8988T (cell line): Measurements from ENCODE around the gene GTF2IRD1.

Experiments used
- DNase-seq: peaks from one replicate; pipeline ENCODE4 v3.0.0; 2011

Gene GTF2IRD1

DNA sequence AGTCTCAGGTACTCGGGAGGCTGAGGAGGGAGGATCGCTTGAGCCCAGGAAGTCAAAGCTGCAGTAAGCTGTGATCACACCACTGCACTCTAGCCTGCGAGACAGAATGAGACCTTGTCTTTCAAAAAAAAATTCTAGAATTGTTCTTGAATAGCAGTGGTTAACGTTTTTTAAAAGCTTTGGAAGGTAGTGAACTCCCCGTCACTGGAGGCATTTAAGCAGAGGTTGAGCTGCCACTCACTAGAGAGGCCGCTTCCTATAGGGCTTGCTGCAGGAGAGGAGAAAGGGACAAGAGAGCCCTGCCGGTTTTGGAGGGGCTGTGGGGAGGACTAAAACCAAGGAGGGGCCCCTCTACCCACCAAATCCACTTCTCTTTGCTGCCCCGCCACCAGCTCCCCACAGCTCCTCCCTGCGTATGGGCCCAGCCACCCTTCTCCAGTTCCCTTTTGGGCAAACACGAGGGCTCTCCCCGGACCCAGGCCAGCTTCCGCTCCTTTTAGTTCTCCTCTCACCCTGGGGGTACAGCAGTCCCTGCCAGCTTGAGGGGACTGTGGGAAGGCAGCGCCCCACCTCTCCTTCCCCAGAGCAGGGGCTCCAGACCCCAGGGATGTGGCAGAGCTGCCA, 116.9 kb downstream of the GTF2IRD1 start:
- no peak for DNase-seq

DNA sequence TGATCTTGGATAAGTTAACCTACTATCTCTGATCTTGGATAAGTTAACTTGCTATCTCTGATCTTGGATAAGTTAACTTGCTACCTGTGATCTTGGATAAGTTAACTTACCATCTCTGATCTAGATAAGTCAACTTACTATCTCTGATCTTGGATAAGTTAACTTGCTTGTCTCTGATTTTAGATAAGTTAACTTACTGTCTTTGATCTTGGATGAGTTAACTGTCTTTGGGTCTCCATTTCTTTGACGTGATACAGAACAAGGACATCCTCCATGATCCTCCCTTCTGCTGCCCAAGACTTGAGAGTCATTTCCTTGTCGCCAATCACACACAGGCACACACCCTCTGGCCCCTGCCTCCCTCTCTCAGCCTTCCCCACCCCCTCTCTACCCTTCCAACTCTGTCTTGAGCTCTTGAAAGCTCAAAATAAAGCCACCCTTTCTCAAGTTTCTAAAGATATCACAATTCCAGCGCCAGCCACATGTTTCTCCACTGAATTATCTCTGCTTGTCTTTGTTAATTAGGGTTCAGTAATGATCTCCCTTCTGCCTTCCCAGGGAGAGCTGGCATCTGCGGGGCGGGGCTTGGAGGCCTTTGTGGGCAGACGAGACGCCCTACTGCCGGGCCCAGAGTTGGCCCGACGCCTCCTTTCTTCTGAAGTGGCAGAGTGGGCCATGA, 118.7 kb downstream of the GTF2IRD1 start:
- DNase-seq, result no peak

DNA sequence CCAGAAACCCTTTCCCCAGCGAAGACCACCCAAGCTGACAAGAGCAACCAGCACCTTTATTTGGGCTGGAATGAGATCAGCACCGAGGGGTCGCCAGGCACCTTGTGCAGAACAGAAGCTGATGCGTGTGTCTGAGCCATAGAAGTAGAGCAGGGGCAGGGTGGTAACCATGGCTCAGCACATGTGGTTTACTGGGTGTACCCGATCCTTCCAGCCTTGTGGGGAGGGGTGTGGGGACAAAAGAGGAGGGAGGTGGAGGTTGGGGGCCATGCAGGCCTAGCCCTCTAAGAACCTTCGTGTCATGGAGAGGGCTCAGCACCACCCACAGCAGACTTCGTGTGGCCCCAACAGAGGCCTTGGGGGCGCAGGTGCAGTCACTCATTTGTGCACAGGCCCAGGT, 119.8 kb downstream of the GTF2IRD1 start:
- no peak for DNase-seq

DNA sequence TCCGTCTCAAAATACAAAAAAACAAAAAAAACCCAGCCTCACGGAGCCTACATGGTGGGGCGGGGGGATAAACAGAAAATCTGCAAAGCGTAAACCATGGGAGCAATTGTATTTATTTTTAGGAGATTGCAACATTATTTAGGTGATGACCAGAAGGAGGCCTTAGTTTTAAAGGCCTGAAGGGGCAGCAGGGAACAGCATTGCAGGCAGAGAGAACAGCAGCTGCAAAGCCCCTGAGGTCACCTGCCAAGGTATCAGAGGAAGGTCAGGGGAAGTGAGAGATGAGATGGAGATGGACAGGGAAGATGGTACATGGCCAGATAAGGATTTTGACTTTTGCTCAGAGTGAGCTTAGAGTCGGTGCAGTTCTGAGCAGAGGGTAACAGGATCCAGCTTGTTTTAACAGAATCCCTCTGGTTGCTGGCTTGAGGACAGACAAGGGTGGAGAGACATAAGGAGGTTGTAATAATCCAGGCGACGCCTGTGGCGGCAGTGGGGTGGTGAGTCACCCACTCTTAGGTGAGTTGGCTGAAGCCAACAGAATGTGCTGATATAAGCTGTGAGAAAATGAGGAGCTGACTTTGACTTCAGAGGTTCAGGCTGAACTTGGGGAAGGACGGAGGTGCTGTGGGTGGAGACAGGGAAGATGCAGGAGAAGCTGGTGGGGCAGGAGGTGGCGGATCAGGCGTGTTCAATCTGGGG, 121.5 kb downstream of the GTF2IRD1 start:
- DNase-seq, result no peak

DNA sequence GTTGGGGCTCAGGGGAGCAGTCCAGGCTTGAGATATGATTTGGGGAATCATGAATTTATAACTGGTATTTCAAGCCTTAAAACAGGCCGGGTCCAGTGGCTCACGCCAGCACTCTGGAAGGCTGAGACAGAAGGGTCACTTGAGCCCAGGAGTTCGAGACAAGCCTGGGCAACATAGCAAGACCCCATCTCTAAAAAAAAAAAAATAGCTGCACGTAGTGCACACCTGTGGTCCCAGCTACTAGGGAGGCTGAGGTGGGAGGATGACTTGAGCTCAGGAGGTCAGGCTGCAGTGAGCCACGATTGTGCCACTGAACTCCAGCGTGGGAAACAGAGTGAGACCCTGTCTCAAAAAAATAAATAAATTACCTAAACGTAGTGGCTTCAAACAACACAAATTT, 122.1 kb downstream of the GTF2IRD1 start:
- DNase-seq, result no peak

DNA sequence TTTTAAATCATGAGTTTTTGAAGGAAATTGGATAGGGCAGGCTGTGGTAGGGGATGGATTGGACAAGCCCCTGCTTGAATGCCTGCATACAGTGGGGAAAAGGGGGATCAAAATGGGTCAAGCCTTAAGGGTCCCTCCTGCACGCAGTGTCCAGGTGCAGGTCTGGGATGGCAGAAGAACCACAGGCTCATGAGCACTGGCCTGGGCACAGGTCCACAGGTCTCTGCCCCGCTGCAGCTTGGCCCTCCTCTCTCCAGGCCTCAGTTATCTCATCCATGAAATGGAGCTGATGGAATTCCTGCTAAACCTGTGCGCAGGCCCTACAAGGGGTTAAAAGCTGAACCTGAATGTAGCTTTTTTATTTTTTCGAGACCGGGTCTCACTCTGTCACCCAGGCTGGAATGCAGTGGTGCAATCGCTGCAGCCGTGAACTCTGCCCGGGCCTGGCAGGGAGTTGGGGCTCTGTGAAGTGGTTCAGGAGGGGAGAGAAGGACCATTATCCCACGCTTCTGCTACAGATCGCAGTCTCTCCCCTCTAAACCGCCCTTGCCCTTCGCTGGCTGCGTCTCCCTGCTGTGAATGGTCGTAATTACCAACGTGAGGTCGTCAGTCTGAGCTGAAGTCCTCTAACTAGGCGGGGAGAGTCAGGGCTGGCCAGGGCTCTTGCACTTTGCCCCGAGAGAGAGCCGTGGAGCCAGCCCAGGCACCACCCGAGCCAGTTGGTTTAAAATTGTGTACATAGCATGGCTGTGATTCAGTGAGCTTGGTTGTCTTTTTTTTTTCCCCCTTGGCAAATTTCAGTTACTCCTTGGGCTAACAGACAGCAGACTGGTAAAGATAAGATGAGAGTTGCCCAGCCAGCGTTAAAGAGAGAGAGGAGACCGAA, 126.3 kb downstream of the GTF2IRD1 start:
- DNase-seq, result no peak

DNA sequence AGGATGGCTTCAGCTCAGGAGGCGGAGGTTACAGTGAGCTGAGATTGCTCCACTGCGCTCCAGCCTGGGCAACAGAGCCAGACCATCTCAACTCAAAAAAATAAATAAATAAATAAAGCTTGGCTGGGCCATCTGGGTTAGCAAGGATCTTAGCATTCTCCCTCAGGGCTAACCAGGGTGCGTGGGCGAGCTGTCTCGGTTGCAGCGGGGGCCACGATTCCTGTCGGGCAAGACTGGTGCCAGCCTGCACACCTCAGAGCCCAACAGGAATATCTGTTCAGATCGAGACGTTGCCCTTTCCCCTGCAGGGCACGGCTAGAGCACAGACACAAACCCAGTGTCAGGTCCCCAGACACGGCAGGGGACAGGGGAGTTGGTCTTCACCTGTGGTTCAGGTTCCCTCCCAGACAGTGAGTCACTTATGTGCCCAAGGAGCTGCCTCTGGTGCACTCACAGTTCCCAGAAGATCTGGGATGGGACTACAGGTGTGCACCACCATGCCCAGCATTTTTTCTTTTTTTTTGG, 128.3 kb downstream of the GTF2IRD1 start:
- no peak for DNase-seq

DNA sequence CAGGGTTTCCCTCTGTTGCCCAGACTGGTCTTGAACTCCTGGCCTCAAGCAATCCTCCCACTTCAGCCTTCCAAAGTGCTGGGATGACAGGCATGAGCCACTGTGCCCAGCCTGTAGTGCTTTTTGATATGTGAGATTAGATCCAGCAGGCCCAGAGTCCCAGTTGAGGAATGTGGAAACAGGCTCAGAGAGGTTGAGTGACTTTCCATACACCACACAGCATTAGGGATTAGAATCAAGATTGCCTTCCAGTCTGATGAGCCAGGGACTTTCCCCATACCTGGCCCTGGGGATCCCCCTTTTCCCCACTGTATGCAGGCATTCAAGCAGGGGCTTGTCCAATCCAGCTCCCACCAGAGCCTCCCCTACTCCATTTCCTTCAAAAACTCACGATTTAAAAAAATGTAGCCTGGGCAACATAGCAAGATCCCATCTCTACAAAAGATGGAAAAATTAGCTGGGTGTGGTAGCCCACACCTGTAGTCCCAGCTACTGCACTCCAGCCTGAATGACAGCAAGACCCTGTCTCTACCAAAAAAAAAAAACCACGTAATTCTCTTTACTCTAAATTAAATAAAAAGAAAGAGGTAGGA, 128.8 kb downstream of the GTF2IRD1 start:
- no peak for DNase-seq

DNA sequence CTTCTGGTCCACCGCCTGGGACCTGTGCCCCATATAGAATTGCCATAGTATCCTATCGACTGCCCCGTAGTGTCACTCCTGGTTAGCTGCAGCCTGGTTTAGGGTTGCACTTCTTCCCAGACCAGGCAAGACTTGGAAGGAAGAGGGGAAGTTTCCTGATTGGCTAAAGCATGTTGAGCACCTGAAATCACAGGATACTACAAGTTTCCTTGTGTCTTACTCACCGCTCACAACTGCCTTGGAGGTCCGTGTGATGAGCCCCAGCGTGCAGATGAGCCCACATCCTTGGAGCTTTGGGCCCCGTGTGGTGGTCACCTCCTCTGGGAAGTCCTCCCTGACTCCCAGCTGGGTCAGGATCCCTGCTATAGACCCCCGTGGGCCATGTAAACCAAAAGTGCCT, 129.9 kb downstream of the GTF2IRD1 start:
- DNase-seq, result no peak

DNA sequence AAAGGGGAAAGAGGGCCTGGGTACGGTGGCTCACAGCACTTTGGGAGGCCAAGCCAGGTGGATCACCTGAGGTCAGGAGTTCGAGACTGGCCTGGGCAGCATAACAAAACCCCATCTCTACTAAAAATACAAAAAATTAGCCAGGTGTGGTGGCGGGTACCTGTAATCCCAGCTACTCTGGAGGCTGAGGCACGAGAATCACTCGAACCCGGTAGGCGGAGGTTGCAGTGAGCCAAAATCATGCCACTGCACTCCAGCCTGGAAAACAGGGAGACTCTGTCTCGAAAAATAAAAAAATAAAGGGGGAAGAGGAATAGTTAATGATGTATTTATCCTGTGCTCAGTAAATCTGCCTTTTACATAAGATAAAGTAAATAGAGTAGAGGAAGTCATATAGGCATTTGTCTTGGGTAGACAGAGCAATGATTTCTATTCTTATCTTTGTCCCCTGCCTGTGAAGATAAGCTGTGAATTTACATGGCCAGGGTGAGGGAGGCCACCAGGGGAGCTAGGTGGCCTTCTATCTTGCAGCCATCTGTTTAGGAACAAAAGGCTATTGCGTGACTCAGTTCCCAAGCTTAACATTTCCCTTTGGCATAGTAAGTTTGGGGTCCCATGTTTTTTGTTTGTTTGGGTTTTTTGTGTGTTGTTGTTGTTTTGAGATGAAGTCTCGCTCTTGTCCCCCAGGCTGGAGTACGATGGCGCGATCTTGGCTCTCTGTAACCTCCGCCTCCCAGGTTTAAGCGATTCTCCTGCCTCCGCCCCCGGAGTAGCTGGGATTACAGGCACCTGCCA, 130.7 kb downstream of the GTF2IRD1 start:
- no peak for DNase-seq

DNA sequence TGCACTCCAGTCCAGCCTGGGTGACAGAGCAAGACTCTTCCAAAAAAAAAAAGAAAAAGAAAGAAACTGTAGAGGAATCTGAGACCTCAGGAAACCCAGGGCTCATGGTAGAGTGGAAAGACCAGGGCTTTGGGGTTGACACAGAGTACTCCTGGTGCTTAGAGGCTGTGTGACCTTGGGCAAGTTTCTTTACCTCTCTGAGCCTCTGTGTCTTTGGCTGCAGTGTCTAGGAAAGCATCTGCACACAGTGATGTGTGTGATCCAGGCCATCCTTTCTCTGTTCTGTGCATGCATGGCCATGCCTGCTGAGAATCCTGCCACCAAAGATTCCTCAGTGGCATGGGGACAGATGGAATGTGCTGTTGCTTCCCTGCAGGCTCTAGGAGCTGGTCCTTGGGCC, 132.1 kb downstream of the GTF2IRD1 start:
- DNase-seq, result no peak

DNA sequence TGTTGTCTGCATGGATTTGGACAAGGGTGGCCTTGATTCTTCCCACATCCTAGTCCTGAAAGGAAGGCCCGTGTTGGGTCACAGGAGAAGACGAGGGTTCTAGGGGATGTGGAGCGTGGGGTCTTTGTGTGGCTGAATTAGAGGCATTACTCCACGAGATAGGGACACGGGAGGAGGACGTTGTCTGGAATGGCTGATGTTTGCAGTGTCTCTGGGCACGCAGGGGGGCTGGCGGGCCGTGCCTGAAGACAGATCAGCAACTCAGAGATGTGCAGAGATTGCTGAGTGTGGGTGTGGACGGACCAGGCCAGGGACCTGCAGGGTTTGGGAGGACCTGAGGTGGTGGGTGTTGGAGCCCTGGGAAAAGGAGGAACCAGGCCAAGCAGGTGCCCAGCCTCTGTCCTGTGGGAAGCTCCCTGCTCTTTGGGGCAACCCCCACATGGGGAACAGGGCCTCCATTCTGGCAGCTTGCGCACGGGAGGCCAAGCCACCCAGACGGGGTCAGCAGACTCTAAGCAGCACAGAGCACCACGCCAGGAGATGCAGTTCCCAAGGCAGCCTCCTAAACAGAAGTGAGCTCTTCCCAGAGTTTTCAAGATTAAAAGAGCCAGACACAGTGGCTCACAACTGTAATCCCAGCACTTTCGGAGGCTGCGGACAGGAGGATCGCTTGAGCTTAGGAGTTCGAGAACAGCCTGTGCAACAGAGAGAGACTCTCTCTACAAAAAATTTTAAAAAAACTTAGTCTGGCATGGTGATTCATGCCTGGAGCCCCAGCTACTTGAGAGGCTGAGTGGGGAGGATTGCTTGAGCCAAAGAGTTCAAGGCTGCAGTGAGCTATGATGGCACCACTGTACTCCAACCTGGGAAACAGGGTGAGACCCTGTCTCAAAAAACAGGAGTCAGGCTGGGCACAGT, 132.8 kb downstream of the GTF2IRD1 start:
- DNase-seq, result no peak

DNA sequence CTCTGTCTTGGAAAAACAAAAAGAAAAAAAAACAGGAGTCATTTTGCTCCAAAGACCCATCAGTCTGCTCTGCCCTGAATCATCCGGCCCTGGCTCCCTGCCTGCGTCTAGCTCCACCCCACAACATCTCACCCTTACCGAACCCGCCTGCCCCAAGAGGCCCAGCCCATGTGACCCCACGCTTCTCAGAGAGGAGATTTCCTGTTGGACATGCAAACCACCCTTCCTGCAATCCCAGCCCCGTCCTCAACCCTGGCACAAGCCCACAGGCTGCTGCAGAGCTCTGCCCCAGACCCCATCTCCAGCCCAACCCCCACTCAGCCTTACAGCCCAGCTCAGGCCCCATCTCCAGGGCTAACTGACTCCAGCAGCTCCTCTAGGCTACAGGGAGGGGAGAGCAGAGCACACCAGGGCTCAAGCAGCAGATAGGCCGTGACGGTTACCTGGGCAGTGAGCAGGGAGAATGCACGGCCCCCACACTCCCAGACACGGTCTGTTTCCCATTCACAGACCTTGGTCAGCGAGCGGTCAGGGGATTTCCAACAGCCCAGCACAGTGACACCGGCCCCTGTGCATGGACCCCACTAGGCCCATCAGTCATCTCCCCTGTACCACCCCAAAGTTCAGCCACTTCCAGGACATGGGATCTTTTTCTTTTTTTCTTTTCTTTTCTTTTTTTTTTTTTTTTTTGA, 133.9 kb downstream of the GTF2IRD1 start:
- DNase-seq, result no peak

DNA sequence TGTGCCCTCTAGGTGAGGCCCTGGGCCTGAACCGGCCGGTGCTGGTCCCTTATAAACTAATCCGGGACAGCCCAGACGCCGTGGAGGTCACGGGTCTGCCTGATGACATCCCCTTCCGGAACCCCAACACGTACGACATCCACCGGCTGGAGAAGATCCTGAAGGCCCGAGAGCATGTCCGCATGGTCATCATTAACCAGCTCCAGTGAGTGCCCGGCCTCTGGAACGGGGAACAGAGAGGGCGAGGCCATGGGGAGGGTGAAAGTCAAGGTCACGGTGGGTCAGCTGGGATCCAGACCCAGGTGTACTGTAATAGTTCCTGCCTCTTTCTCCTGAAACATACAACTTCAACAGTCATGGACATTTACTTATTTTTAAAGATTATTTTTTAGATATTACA, 137.1 kb downstream of the GTF2IRD1 start:
- no peak for DNase-seq

DNA sequence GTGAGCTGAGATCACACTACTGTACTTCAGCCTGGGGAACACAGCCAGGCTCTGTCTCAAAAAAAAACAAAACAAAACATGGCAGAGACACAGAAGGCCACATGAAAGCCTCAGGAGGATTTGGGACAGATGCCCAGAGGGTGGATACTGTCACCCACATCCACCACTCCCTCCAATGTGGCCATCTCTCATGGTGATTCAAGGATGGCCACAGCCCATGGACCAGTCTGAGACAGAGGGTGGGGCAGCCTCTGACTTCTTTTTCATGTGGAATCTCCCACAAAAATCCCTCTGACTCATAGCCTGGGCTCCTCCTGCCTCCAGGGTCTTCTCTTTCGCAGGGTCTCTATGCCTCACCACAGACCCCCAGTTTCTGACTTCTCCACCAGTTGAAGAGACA, 144.9 kb downstream of the GTF2IRD1 start:
- DNase-seq, result no peak

DNA sequence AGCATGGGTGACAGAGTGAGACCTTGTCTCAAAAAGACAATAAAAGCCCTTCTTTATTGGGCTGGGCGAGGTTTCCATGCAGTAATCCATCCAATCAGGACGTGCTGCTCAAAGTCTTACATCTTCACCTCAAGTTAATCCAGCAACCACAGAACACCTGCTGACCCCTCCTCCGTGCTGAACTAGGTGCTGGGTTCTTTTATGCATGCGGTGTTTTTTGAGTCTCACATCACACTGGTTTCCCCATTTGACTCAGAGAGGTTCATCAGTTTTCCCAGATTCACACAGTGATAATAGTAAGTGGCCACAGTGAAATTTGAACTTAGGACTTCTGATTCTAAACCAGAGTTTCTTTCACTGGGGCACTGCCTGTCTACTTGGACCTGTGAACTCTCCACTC, 145.5 kb downstream of the GTF2IRD1 start:
- no peak for DNase-seq

DNA sequence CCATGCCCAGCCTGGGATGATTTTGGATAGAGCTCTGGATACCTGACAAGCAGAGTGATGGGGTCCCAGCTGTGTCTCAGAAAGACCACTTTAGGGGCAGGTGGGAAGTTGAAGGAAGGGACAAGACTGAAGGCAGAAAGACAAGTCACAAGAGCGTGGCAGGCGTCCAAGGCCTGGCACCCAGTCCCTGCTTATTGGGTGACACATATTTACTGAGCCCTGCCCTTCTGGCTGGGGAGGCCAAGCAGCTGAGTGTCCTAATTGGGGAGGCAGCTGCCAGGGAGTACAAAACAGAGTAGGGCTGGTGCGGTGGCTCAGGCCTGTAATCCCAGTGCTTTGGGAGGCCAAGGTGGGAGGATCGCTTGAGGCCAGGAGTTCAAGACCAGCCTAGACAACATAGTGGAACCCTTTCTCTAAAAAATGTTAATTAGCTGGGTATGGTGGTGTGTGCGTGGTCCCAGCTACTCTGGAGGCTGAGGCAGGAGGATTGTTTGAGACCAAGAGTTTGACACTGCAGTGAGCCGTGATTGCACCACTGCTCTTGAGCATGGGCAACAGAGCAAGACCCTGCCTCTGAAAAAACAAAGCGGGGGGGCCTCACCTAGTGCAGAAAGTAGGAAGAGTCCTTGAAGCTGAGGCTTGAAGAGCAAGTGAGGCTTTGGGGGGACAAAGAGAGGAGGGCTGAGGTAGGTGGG, 150.8 kb downstream of the GTF2IRD1 start:
- DNase-seq, result no peak

DNA sequence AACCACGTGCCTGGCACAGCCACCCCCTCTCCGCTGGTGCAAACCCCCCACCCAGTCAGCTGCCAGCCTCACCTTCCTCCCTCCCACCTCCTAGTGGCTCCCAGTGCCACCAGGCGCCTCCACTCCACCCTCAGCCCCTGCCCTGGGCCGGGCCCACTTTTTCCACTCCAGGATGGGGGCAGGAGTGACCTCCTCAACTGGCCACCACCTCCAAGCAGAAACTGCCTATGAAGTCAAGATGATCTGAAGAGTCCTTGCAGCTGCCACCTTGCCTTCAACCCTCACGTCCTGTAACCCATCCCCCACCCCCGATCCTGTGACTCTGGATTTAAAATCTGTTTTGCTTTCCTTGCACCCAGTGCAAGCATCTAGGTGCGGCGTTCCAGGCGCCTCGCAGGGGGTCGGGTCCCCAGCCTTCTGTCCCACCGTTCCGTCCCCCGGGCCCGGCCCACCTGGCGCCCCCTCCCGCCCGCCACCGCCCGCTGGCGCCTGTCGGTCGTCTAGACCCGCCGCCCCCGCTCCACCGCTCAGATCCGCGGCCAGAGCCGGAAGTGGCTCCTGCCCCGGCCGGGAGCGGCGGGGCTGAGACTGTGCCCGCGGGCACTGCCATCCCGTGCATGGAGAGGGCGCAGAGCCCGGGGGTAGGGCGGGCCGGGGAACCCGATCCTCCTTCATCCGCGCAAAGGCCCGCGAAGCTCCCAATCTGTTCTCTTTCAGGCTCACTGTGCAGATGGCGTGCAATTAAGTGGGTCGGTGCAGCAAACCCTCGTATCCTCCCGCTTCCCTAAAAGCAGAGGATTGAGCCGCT, 152.6 kb downstream of the GTF2IRD1 start:
- DNase-seq, result no peak
